Thymus (tissue), 11 donors: ENCODE measurements around the gene ST6GALNAC2. TPM values are rescaled to one million over a fixed set of nuclear protein-coding genes. Genes with fewer than 3 reads are reported as not detected.
"Not testable (repeated sequence)": the region's sequence is repeated elsewhere in the genome, so short reads cannot be mapped to it uniquely, and the experiment has no call there.

Experiments
- DNase-seq, 9 donors: peaks; one replicate each; pipeline ENCODE4 v3.0.0-alpha.2; 2013; ENCODE audit warnings: low spot score in 9 of 9, low read depth in 6 of 9, missing footprints in 1 of 9
- H3K27ac ChIP-seq, 2 donors: one replicate each; pipeline ENCODE4 v1.5.1; 2013; ENCODE audit warnings: control low read depth in 1 of 2, low read depth in 1 of 2, low read length in 1 of 2, mild to moderate bottlenecking in 1 of 2, moderate library complexity in 1 of 2
- H3K27me3 ChIP-seq, 2 donors: one replicate each; pipeline ENCODE4 v1.5.1; 2013; ENCODE audit warnings: low read length in 1 of 2; ENCODE audit not compliant: control insufficient read depth in 2 of 2, insufficient read depth in 1 of 2
- H3K36me3 ChIP-seq, 2 donors: one replicate each; pipeline ENCODE4 v1.5.1; 2013; ENCODE audit warnings: low read length in 1 of 2, mild to moderate bottlenecking in 1 of 2, moderate library complexity in 1 of 2; ENCODE audit not compliant: control insufficient read depth in 2 of 2, insufficient read depth in 2 of 2
- H3K4me1 ChIP-seq, 2 donors: one replicate each; pipeline ENCODE4 v1.5.1; 2013; ENCODE audit warnings: low read length in 2 of 2; ENCODE audit not compliant: control insufficient read depth in 2 of 2, insufficient read depth in 2 of 2
- H3K4me3 ChIP-seq, 2 donors: one replicate each; pipeline ENCODE4 v1.5.1; 2013; ENCODE audit warnings: low read length in 2 of 2, control low read depth in 1 of 2, mild to moderate bottlenecking in 1 of 2
- H3K9me3 ChIP-seq, 2 donors: one replicate each; pipeline ENCODE4 v1.5.1; 2013; ENCODE audit warnings: low read length in 1 of 2, mild to moderate bottlenecking in 1 of 2; ENCODE audit not compliant: control insufficient read depth in 2 of 2, insufficient read depth in 1 of 2
- WGBS: extraction: QIAGEN DNeasy Blood & Tissue Kit; methylation state at CpG from one replicate; pipeline ENCODE4 v1.1.7; 2013; 5-methylcytosine and 5-hydroxymethylcytosine counted together
- polyA plus RNA-seq: library from polyadenylated mRNA; stranded (reverse); fragments of 200-250 nt; gene quantifications from one replicate; pipeline ENCODE4 v1.2.3, GENCODE V29; 2013
- total RNA-seq: library from RNA; stranded (reverse); fragments of 120-200 nt; gene quantifications from one replicate; pipeline ENCODE4 v1.2.4, GENCODE V29; 2013
- donor health status: healthy.

The ST6GALNAC2 gene
- total and polyA plus RNA-seq, 2 donors, result 0.76 to 4.3 TPM

DNA sequence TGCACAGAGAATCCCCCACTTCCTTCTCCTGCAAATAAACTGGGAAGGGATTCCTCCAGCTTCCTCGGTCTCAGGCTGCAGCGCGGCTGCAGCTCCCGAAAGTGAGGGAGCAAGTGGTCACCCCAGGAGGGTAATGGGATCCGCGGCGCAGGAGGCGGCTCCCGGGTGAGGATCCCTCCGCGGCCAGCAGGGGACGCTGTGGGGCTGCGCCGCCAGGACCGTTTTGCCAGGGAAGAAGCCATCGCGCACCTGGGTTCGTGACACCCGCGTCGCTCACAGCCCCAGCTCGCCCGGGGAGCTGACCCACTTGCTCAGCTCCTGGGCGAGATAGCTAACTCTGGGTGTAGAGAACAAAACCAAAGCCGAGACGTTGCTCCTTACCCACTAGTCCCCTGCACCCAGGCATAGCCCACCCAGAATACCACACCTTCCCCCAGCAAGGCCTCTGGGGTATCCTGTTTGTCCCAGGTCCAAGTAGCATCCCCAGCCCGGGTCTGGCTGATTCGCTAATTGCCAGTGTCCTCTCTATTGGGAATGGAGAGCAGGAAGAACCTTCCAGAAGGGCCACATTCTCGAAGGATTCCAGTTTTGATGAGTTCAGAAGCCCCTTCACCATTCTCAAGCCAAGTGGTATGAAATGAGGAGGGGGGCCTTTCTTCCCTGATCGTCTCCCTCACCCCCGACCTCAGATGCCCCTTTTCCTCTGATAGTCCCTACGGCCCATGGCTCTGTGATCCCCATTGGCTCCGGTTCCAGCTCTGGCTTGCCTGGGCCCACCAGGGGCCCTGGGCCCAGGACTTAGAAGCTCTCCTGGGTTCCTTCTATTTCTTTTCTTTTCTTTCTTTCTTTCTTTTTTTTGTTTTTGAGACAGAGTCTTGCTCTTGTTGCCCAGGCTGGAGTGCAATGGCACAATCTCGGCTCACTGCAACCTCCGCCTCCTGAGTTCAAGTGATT is 62.3 kb downstream of the ST6GALNAC2 start:
- Histone ChIP-seq H3K27ac (peak overlapping the region; percentile 19 to 78), H3K27me3 (peaks cover 0 to 2% of the 10 kb centered on the region in 2 donors), H3K4me1 (peaks cover 12 to 25% of the 10 kb centered on the region in 2 donors), H3K9me3 (no peaks in the 10 kb centered on the region), H3K4me3 (no peak overlapping the region), H3K36me3 (no peaks in the 10 kb centered on the region)
- 21% methylated on average over 35 of the region's 35 CpGs for WGBS
- peak; percentile 42 to 90 (median 76) for DNase-seq

DNA sequence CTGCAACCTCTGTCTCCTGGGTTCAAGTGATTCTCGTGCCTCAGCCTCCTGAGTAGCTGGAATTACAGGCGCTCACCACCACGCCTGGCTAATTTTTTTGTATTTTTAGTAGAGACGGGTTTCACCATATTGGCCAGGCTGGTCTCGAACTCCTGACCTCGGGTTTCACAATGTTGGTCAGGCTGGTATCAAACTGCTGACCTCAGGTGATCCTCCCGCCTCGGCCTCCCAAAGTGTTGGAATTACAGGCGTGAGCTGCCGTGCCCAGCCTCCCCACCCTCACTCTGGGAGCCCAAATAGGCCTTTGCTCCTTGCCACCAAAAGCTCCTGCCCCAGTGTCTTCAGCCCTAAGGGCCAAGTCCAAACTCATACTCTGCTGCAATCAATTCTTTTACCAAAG is 64.0 kb downstream of the ST6GALNAC2 start:
- not testable (repeated sequence) for H3K36me3 ChIP-seq, H3K4me3 ChIP-seq, H3K27me3 ChIP-seq, H3K27ac ChIP-seq, H3K9me3 ChIP-seq, DNase-seq
- WGBS, result 97% methylated on average over 10 of the region's 10 CpGs
- H3K4me1 ChIP-seq, result peaks cover 4 to 11% of the 10 kb centered on the region in 2 donors

DNA sequence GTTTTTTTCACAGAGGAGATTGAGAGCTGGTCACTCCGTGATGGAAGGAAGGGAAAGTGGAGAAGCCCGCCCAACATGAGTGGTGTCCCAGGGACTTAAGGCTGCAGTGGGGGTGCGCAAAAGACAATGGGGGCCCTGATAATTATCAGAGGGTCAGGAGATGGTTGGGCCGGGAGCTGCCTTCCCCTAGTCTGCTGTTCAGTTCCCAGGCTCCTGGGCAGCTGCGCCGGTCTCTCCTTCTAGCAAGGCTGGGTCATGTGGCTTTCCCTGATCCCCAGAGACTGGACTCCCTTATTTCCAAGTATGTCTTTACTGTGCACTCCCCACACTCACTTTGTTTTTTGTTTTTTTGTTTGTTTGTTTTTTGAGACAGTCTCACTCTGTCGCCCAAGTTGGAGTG is 64.4 kb downstream of the ST6GALNAC2 start:
- over 99% methylated on average over 7 of the region's 7 CpGs for WGBS
- Histone ChIP-seq H3K36me3 (no peaks in the 10 kb centered on the region), H3K4me1 (peaks cover 4 to 11% of the 10 kb centered on the region in 2 donors), H3K27ac (no peak overlapping the region), H3K4me3 (no peak overlapping the region), H3K9me3 (no peaks in the 10 kb centered on the region), H3K27me3 (peaks cover 0 to 2% of the 10 kb centered on the region in 2 donors)
- DNase-seq, result no peak

DNA sequence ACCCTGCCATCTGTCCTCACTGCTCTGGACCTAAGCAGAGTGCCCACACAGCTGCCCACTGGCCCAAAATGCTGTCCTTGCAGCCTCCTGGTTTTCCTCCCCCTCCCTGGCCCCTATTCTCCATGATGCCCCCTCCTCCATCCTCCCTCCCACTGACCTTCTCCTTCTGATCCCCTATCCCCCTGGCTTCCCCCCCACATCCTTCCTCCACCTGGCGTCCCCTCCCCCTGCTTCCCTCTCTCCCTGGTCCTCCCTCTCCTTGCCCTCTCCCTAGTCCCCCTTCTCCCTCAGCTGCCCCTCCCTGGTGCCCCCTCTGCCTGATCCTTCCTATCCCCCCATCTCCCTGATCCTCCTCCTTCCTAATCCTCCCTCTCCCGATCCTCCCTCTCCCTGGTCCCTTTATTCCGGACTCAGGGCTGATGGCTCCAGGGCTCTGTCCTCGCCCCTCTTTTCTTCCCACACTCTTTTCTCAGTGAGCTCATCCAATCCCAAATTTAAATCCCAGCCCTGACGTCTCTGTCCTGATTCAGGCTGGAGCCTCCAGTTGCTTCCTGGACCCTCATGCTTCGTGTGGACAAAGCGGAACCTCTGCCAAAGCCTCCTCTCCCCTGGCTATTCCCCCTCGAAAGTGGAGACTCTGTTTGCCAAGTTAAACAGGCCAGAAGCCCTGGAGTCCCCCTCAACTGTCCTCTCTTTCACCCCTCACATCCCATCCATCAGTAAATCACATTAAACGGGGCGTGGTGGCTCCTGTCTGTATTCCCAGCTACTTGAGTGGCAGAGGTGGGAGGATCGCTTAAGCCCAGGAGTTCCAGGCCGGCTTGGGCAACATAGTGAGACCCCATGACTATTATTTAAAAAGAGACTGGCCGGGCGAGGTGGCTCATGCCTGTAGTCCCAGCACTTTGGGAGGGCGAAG is 66.4 kb downstream of the ST6GALNAC2 start:
- Histone ChIP-seq H3K4me1 (peaks cover 8 to 23% of the 10 kb centered on the region in 2 donors), H3K4me3 (no peak overlapping the region), H3K27me3 (peaks cover 0 to 2% of the 10 kb centered on the region in 2 donors), H3K27ac (no peak overlapping the region), H3K9me3 (no peaks in the 10 kb centered on the region), H3K36me3 (no peaks in the 10 kb centered on the region)
- no peak for DNase-seq
- 91% methylated on average over 15 of the region's 15 CpGs for WGBS

DNA sequence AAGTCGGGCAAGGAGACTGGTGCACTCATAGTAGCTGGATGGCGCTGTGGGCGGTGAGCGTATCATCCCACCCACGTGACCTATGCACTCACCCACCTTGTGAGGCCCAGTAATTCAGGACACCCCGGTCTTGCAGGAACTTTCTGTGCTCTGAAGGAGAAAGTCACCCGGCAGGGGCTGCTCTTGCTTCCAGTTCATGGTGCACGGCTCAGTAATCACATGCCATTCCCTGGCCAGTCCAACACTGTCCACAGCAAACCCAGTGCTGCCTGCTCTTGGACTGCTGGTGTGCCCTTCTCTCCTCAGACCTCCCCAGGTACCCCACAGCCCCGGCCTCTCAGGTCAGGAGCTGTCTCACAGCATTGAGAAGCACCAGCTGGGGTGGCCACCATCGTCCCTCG is 68.0 kb downstream of the ST6GALNAC2 start:
- DNase-seq, result no peak
- Histone ChIP-seq H3K36me3 (no peaks in the 10 kb centered on the region), H3K4me1 (peaks cover 4 to 13% of the 10 kb centered on the region in 2 donors), H3K9me3 (no peaks in the 10 kb centered on the region), H3K27ac (no peak overlapping the region), H3K27me3 (peaks cover 0 to 4% of the 10 kb centered on the region in 2 donors), H3K4me3 (no peak overlapping the region)
- 98% methylated on average over 11 of the region's 11 CpGs for WGBS

Other genes starting within 250 kb of the ST6GALNAC2 start
- gene PRPSAP1, start 231.9 kb downstream of the ST6GALNAC2 start, total RNA-seq, result 17.3 TPM
- gene PRPSAP1, start 231.9 kb downstream of the ST6GALNAC2 start, polyA plus RNA-seq, result 38.5 TPM
- 5.9 TPM for gene SPHK1, start 201.3 kb downstream of the ST6GALNAC2 start, total RNA-seq
- 35.2 TPM for gene SPHK1, start 201.3 kb downstream of the ST6GALNAC2 start, polyA plus RNA-seq
- 8.8 TPM for gene UBE2O, start 132.7 kb downstream of the ST6GALNAC2 start, total RNA-seq
- gene UBE2O, start 132.7 kb downstream of the ST6GALNAC2 start, polyA plus RNA-seq, result 11.1 TPM
- gene AANAT, start 118.3 kb downstream of the ST6GALNAC2 start, total RNA-seq, result not detected
- gene AANAT, start 118.3 kb downstream of the ST6GALNAC2 start, polyA plus RNA-seq, result 0.14 TPM
- gene RHBDF2, start 84.4 kb downstream of the ST6GALNAC2 start, total RNA-seq, result 5.9 TPM
- gene RHBDF2, start 84.4 kb downstream of the ST6GALNAC2 start, polyA plus RNA-seq, result 20.6 TPM
- 1.6 TPM for gene CYGB, start 48.2 kb downstream of the ST6GALNAC2 start, total RNA-seq
- 12.1 TPM for gene CYGB, start 48.2 kb downstream of the ST6GALNAC2 start, polyA plus RNA-seq
- gene PRCD, start 45.8 kb downstream of the ST6GALNAC2 start, total RNA-seq, result 0.47 TPM
- gene PRCD, start 45.8 kb downstream of the ST6GALNAC2 start, polyA plus RNA-seq, result 16.8 TPM
- 1.4 TPM for gene ST6GALNAC1, start 57.9 kb upstream of the ST6GALNAC2 start, total RNA-seq
- gene ST6GALNAC1, start 57.9 kb upstream of the ST6GALNAC2 start, polyA plus RNA-seq, result 1.6 TPM
- gene MXRA7, start 125.1 kb upstream of the ST6GALNAC2 start, total RNA-seq, result 24.6 TPM
- gene MXRA7, start 125.1 kb upstream of the ST6GALNAC2 start, polyA plus RNA-seq, result 47.1 TPM
- 14.4 TPM for gene JMJD6, start 140.7 kb upstream of the ST6GALNAC2 start, total RNA-seq
- gene JMJD6, start 140.7 kb upstream of the ST6GALNAC2 start, polyA plus RNA-seq, result 31.9 TPM
- 38.3 TPM for gene METTL23, start 141.0 kb upstream of the ST6GALNAC2 start, total RNA-seq
- gene METTL23, start 141.0 kb upstream of the ST6GALNAC2 start, polyA plus RNA-seq, result 70.1 TPM
- gene SRSF2, start 151.5 kb upstream of the ST6GALNAC2 start, total RNA-seq, result 245 TPM
- gene SRSF2, start 151.5 kb upstream of the ST6GALNAC2 start, polyA plus RNA-seq, result 225 TPM
- gene MFSD11, start 152.3 kb upstream of the ST6GALNAC2 start, total RNA-seq, result 16.8 TPM
- gene MFSD11, start 152.3 kb upstream of the ST6GALNAC2 start, polyA plus RNA-seq, result 17.3 TPM